Spleen (tissue), 11 donors: Measurements from ENCODE around the gene UBL4A. TPM values are rescaled to one million over a fixed set of nuclear protein-coding genes. Genes with fewer than 3 reads are reported as not detected.

Experiments used
- DNase-seq: peaks from one replicate; pipeline ENCODE4 v3.0.0-alpha.2; 2020
- H3K27ac ChIP-seq, 8 donors: fragments of 200-600 bp; sonication (generic) in 7 of 8; 1 replicate in 4 of 8; 2 replicates in 4 of 8; pipeline versions ENCODE4 v1.5.0 to v1.8.0; 2016 to 2021; ENCODE audit warnings: inconsistent platforms in 4 of 8, mild to moderate bottlenecking in 4 of 8, moderate library complexity in 1 of 8
- H3K27me3 ChIP-seq, 7 donors: fragments of 200-600 bp; sonication (generic) in 6 of 7; replicated peaks in 1 of 7; 1 replicate in 4 of 7; 2 replicates in 3 of 7; pipeline versions ENCODE4 v1.5.0 to v1.8.0; 2016 to 2021; ENCODE audit warnings: inconsistent platforms in 3 of 7, mild to moderate bottlenecking in 1 of 7
- H3K36me3 ChIP-seq, 6 donors: fragments of 200-600 bp; sonication (generic) in 5 of 6; 1 replicate in 4 of 6; 2 replicates in 2 of 6; pipeline versions ENCODE4 v1.5.0 to v1.8.0; 2016 to 2021; ENCODE audit warnings: inconsistent platforms in 2 of 6
- H3K4me1 ChIP-seq, 6 donors: fragments of 200-600 bp; sonication (generic) in 5 of 6; 1 replicate in 3 of 6; 2 replicates in 3 of 6; pipeline versions ENCODE4 v1.5.0 to v1.8.0; 2016 to 2021; ENCODE audit warnings: inconsistent platforms in 3 of 6
- H3K4me3 ChIP-seq, 8 donors: fragments of 200-600 bp; sonication (generic) in 7 of 8; 1 replicate in 4 of 8; 2 replicates in 4 of 8; pipeline versions ENCODE4 v1.5.0 to v1.8.0; 2016 to 2021; ENCODE audit warnings: inconsistent platforms in 4 of 8, mild to moderate bottlenecking in 4 of 8, moderate library complexity in 2 of 8
- H3K9me3 ChIP-seq, 8 donors: fragments of 200-600 bp; sonication (generic) in 7 of 8; 1 replicate in 4 of 8; 2 replicates in 4 of 8; pipeline versions ENCODE4 v1.5.0 to v1.8.0; 2016 to 2021; ENCODE audit warnings: inconsistent platforms in 4 of 8
- CTCF ChIP-seq, 11 experiments: fragments of 200-600 bp in 7 of 11; fragments of 450-650 bp in 4 of 11; sonication (generic) in 4 of 11; IDR thresholded peaks in 8 of 11; conservative IDR thresholded peaks in 3 of 11; 1 replicate in 7 of 11; 2 replicates in 4 of 11; pipeline versions ENCODE4 v1.4.0 to v1.8.0; 2016 to 2021; ENCODE audit warnings: antibody characterized with exemption in 11 of 11, inconsistent platforms in 4 of 11, mild to moderate bottlenecking in 1 of 11
- POLR2A ChIP-seq, 3 donors: fragments of 450-650 bp; IDR thresholded peaks; one replicate each; pipeline ENCODE4 v1.5.1; 2017; ENCODE audit warnings: antibody characterized with exemption in 3 of 3, mild to moderate bottlenecking in 1 of 3
- POLR2AphosphoS5 ChIP-seq, 3 donors: sonication (generic); formaldehyde crosslinking; IDR thresholded peaks; one replicate each; pipeline ENCODE4 v1.5.1; 2017; ENCODE audit warnings: antibody characterized with exemption in 3 of 3
- WGBS, 5 donors: extraction: QIAGEN DNeasy Blood & Tissue Kit in 3 of 5; methylation state at CpG; one replicate each; pipeline versions ENCODE4 v1.1.5 to v1.1.7; 2013 to 2018; 5-methylcytosine and 5-hydroxymethylcytosine counted together
- intact Hi-C: fragments of 100-400 bp; cut with DNase I; formaldehyde crosslinking; loops from one replicate; pipeline ENCODE4 v1.15.0; 2023; ENCODE audit warnings: low total_unique reads
- polyA plus RNA-seq, 3 donors: library from polyadenylated mRNA; stranded (reverse); fragments of 200-250 nt; gene quantifications; one replicate each; pipeline ENCODE4 v1.2.1, GENCODE V29; 2013
- total RNA-seq, 7 donors: library from RNA; depleted of rRNA in 3 of 7; stranded (reverse); fragments of >200 nt in 3 of 7; fragmentation: NEBNext Ultra II Directional in 4 of 7; extraction: Animal tissue kit (Norgen Biotek cat#: 25700) in 4 of 7; gene quantifications; one replicate each; pipeline versions ENCODE4 v1.1.0 to v1.2.1, GENCODE V29; 2016 to 2021
- donor health status: healthy with polysubstance abuse.
- donor health status: DM: no; HTN: no; CAD: no; lungs with moderate emphysema.
- donor health status: DM: no; HTN: no; CAD: no.
- donor health status: Bipolar disorder and iron deficiency.
- donor health status: healthy.
- donor health status: DM: no; HTN: no; CAD: no.
- donor health status: DM: yes; HTN: yes; CAD: no.

The UBL4A gene
- total and polyA plus RNA-seq, 10 donors = 13.4 to 36.3 (median 21.8) TPM

- TF ChIP-seq POLR2A (IDR thresholded peaks at IDR 0.05) (no peak), CTCF (IDR thresholded peaks at IDR 0.05 in 8 of 11, conservative IDR thresholded peaks at IDR 0.05 in 3 of 11) (no peak), POLR2AphosphoS5 (IDR thresholded peaks at IDR 0.05) (no peak)
- H3K27me3 ChIP-seq = no peaks in the 10 kb centered on the region
- no peak for DNase-seq
- no peaks in the 10 kb centered on the region for H3K4me1 ChIP-seq
- no peak overlapping the region for H3K27ac ChIP-seq
- H3K4me3 ChIP-seq = no peak overlapping the region
- intact Hi-C loops = no loop called here
- 88 to 96% (median 93%) methylated on average over 5 to 14 of the region's 14 CpGs for WGBS, 5 donors
- H3K36me3 ChIP-seq = peaks cover 0 to 100% (median 40%) of the 10 kb centered on the region in 6 donors
- no peaks in the 10 kb centered on the region for H3K9me3 ChIP-seq
These were observed 20.8 kb downstream of the UBL4A start for GRCh38 chrX:154465601-154466000.

- Histone ChIP-seq H3K27ac (no peak overlapping the region), H3K27me3 (no peaks in the 10 kb centered on the region), H3K36me3 (peaks cover 0 to 99% (median 35%) of the 10 kb centered on the region in 6 donors), H3K9me3 (no peaks in the 10 kb centered on the region), H3K4me3 (no peak overlapping the region), H3K4me1 (peaks cover 0 to 4% (median under 1%) of the 10 kb centered on the region in 6 donors)
- no peak for TF ChIP-seq CTCF (IDR thresholded peaks at IDR 0.05 in 8 of 11, conservative IDR thresholded peaks at IDR 0.05 in 3 of 11)
- no peak for TF ChIP-seq POLR2AphosphoS5 (IDR thresholded peaks at IDR 0.05)
- TF ChIP-seq POLR2A (IDR thresholded peaks at IDR 0.05) = no peak
- 91 to 96% (median 95%) methylated on average over 25 to 28 of the region's 28 CpGs; no CpG with 5 or more reads in 1 of the 5 donors for WGBS, 5 donors
- intact Hi-C loops = no loop called here
- no peak for DNase-seq
These were observed 21.5 kb downstream of the UBL4A start for GRCh38 chrX:154464806-154465365.

- intact Hi-C loops = no loop called here
- Histone ChIP-seq H3K4me1 (peaks cover 0 to 16% (median 9%) of the 10 kb centered on the region in 6 donors), H3K27me3 (peaks cover 0 to under 1% (median 0%) of the 10 kb centered on the region in 7 donors), H3K27ac (no peak overlapping the region), H3K4me3 (no peak overlapping the region), H3K9me3 (no peaks in the 10 kb centered on the region), H3K36me3 (peaks cover 0 to 87% (median 27%) of the 10 kb centered on the region in 6 donors)
- 92 to 95% (median 94%) methylated on average over 7 to 36 of the region's 36 CpGs for WGBS, 5 donors
- no peak for DNase-seq
- no peak for TF ChIP-seq POLR2A (IDR thresholded peaks at IDR 0.05)
- no peak for TF ChIP-seq CTCF (IDR thresholded peaks at IDR 0.05 in 8 of 11, conservative IDR thresholded peaks at IDR 0.05 in 3 of 11)
- TF ChIP-seq POLR2AphosphoS5 (IDR thresholded peaks at IDR 0.05) = no peak
These were observed 22.7 kb downstream of the UBL4A start for GRCh38 chrX:154463611-154464220.

- Histone ChIP-seq H3K27me3 (peaks cover 0 to 5% (median 0%) of the 10 kb centered on the region in 7 donors), H3K4me1 (peaks cover 0 to 23% (median 10%) of the 10 kb centered on the region in 6 donors), H3K4me3 (no peak overlapping the region), H3K36me3 (peaks cover 0 to 74% (median 19%) of the 10 kb centered on the region in 6 donors), H3K27ac (no peak overlapping the region), H3K9me3 (no peaks in the 10 kb centered on the region)
- DNase-seq = no peak
- TF ChIP-seq POLR2A (IDR thresholded peaks at IDR 0.05) (no peak), CTCF (IDR thresholded peaks at IDR 0.05 in 8 of 11, conservative IDR thresholded peaks at IDR 0.05 in 3 of 11) (no peak), POLR2AphosphoS5 (IDR thresholded peaks at IDR 0.05) (no peak)
- WGBS, 5 donors = 63 to 89% (median 79%) methylated on average over 1 to 8 of the region's 8 CpGs
- intact Hi-C loops = no loop called here
These were observed 24.0 kb downstream of the UBL4A start for GRCh38 chrX:154462396-154462795.
